SK-N-SH (cell line): ENCODE results near the gene TEK. TPM values are rescaled to one million over a fixed set of nuclear protein-coding genes. Genes with fewer than 3 reads are reported as not detected.

Source experiments
- CTCF ChIA-PET: fragments of 300-600, 350-600 bp; formaldehyde crosslinking; extraction: SDS; loops from one replicate; lab custom pipeline; 2021; lab: Yijun Ruan, JAX
- POLR2A ChIA-PET: fragments of 350-600 bp; sonication (Branson Sonifier 250); formaldehyde crosslinking; extraction: SDS; loops from one replicate; lab custom pipeline; 2020; ENCODE audit warnings: antibody characterized with exemption, inconsistent platforms; lab: Yijun Ruan, JAX
- DNase-seq: peaks from one replicate; pipeline ENCODE4 v3.0.0; 2012
- H2AFZ ChIP-seq: fragments of 200-600 bp; sonication (generic); 2 replicates; pipeline ENCODE4 v1.8.1; 2016; ENCODE audit warnings: antibody characterized with exemption, mild to moderate bottlenecking, low read depth
- H3F3A ChIP-seq: fragments of 200-600 bp; sonication (generic); replicated peaks from 2 replicates; pipeline ENCODE3; 2016; ENCODE audit warnings: antibody characterized with exemption, mild to moderate bottlenecking; ENCODE audit not compliant: insufficient read depth
- H3K27ac ChIP-seq, 2 experiments: fragments of 200-500 bp in 1 of 2; fragments of 200-600 bp in 1 of 2; sonication (Bioruptor generic) in 1 of 2; sonication (generic), shearing (Covaris generic) in 1 of 2; 2 replicates each; pipeline versions ENCODE4 v1.5.1 to v1.6.1; 2014 to 2016; ENCODE audit warnings: low read depth in 2 of 2, inconsistent platforms in 1 of 2, low read length in 1 of 2, mild to moderate bottlenecking in 1 of 2, mixed read lengths in 1 of 2
- H3K27me3 ChIP-seq: fragments of 200-600 bp; sonication (generic), shearing (Covaris generic); 2 replicates; pipeline ENCODE4 v1.6.1; 2016; ENCODE audit warnings: mixed run types; ENCODE audit not compliant: insufficient read depth
- H3K36me3 ChIP-seq, 2 experiments: fragments of 200-500 bp in 1 of 2; fragments of 200-600 bp in 1 of 2; sonication (Bioruptor generic) in 1 of 2; sonication (generic) in 1 of 2; replicated peaks in 1 of 2; 2 replicates each; pipeline versions ENCODE3 to v1.5.1; 2014 to 2016; ENCODE audit warnings: low read length in 1 of 2, mild to moderate bottlenecking in 1 of 2; ENCODE audit not compliant: insufficient read depth in 2 of 2, control insufficient read depth in 1 of 2
- H3K4me1 ChIP-seq, 2 experiments: fragments of 200-500 bp in 1 of 2; fragments of 200-600 bp in 1 of 2; sonication (Bioruptor generic) in 1 of 2; sonication (generic), shearing (Covaris generic) in 1 of 2; 2 replicates each; pipeline versions ENCODE4 v1.5.1 to v1.6.1; 2014 to 2016; ENCODE audit warnings: low read depth in 1 of 2, low read length in 1 of 2, mixed run types in 1 of 2; ENCODE audit not compliant: insufficient read depth in 2 of 2, control insufficient read depth in 1 of 2
- H3K4me2 ChIP-seq: fragments of 200-600 bp; sonication (generic), shearing (Covaris generic); 2 replicates; pipeline ENCODE4 v1.6.1; 2017; ENCODE audit warnings: mixed run types
- H3K4me3 ChIP-seq, 2 experiments: fragments of 200-500 bp in 1 of 2; fragments of 200-600 bp in 1 of 2; sonication (Bioruptor generic) in 1 of 2; sonication (generic), shearing (Covaris generic) in 1 of 2; 2 replicates each; pipeline versions ENCODE4 v1.5.1 to v1.8.1; 2014 to 2016; ENCODE audit warnings: low read depth in 2 of 2, inconsistent platforms in 1 of 2, low read length in 1 of 2, mild to moderate bottlenecking in 1 of 2, mixed read lengths in 1 of 2, moderate library complexity in 1 of 2
- H3K79me2 ChIP-seq: fragments of 200-600 bp; sonication (generic); 2 replicates; pipeline ENCODE4 v1.8.1; 2017; ENCODE audit warnings: mild to moderate bottlenecking; ENCODE audit not compliant: insufficient read depth
- H3K9ac ChIP-seq: fragments of 200-600 bp; sonication (generic); 2 replicates; pipeline ENCODE4 v1.6.1; 2017; ENCODE audit warnings: mixed run types
- H3K9me2 ChIP-seq: fragments of 200-600 bp; sonication (generic); 2 replicates; pipeline ENCODE4 v1.6.1; 2017; ENCODE audit warnings: mixed run types
- H3K9me3 ChIP-seq: fragments of 200-600 bp; sonication (generic); 2 replicates; pipeline ENCODE4 v1.6.1; 2017; ENCODE audit warnings: mixed run types, mild to moderate bottlenecking, moderate library complexity
- H4K20me1 ChIP-seq: fragments of 200-600 bp; sonication (generic); 2 replicates; pipeline ENCODE4 v1.6.1; 2017; ENCODE audit warnings: mild to moderate bottlenecking, mixed run types; ENCODE audit not compliant: insufficient read depth
- CHD2 ChIP-seq: fragments of 150-350 bp; IDR thresholded peaks from 2 replicates; pipeline ENCODE4 v1.6.1; 2018; ENCODE audit warnings: low read length; ENCODE audit not compliant: partially characterized antibody
- EZH2phosphoT487 ChIP-seq: fragments of 200-600 bp; sonication (generic); IDR thresholded peaks from 2 replicates; pipeline ENCODE4 v1.6.1; 2017; ENCODE audit warnings: low read depth, mixed run types, mild to moderate bottlenecking, antibody characterized with exemption, moderate library complexity, borderline replicate concordance
- FOXJ3 ChIP-seq: sonication (generic); formaldehyde crosslinking; IDR thresholded peaks from 2 replicates; pipeline ENCODE4 v1.5.1; 2020; ENCODE audit warnings: mild to moderate bottlenecking, missing genetic modification reagents
- MAX ChIP-seq: IDR thresholded peaks from 2 replicates; pipeline ENCODE4 v1.4.0; 2012; ENCODE audit warnings: low read depth
- NFIC ChIP-seq: IDR thresholded peaks from 2 replicates; pipeline ENCODE4 v1.4.0; 2012; ENCODE audit warnings: borderline replicate concordance
- RAD21 ChIP-seq: IDR thresholded peaks from 2 replicates; pipeline ENCODE4 v1.6.1; 2012; ENCODE audit warnings: mild to moderate bottlenecking, low read length
- REST ChIP-seq: IDR thresholded peaks from 2 replicates; pipeline ENCODE4 v1.6.1; 2012; ENCODE audit warnings: mild to moderate bottlenecking, low read depth, low read length, moderate library complexity
- YY1 ChIP-seq: IDR thresholded peaks from 2 replicates; pipeline ENCODE4 v1.4.0; 2012; ENCODE audit warnings: low read depth, mild to moderate bottlenecking
- WGBS: methylation state at CpG from one replicate; pipeline ENCODE4 v1.1.6; 2017; ENCODE audit warnings: low lambda C conversion rate; 5-methylcytosine and 5-hydroxymethylcytosine counted together
- polyA plus RNA-seq, 3 experiments: library from polyadenylated mRNA; depleted of rRNA; stranded (reverse); fragments of >200 nt; gene quantifications; 2 replicates each; pipeline ENCODE4 v1.2.3, GENCODE V29; 2012

Gene TEK
- polyA plus RNA-seq, 1 of the 3 experiments (the other 2 are of a cell fraction), result 0.03 TPM

GRCh38 chr9:27151693-27152404 lies 42.8 kb downstream of the TEK start:
- CTCF ChIA-PET, result no interaction called here
- Histone ChIP-seq H3K27ac (no peak overlapping the region; a peak in 1 of 4 replicates), H3K79me2 (no peaks in the 10 kb centered on the region), H3K36me3 (no peaks in the 10 kb centered on the region), H2AFZ (no peak overlapping the region; the same call in 1 of the 2 replicates), H3K9ac (no peak overlapping the region), H4K20me1 (no peaks in the 10 kb centered on the region), H3K9me3 (no peaks in the 10 kb centered on the region), H3F3A (peaks cover 10% of the 10 kb centered on the region), H3K4me2 (no peak overlapping the region), H3K4me1 (peaks cover 0 to 11% of the 10 kb centered on the region in 2 experiments; a peak in 1 of 4 replicates), H3K27me3 (no peaks in the 10 kb centered on the region), H3K4me3 (no peak overlapping the region), H3K9me2 (no peaks in the 10 kb centered on the region)
- 71% methylated on average over 8 of the region's 8 CpGs for WGBS
- POLR2A ChIA-PET, result no interaction called here
- TF ChIP-seq YY1 (no peak), NFIC (peak; percentile 58; the same call in 1 of the 2 replicates)
- no peak for DNase-seq

GRCh38 chr9:27152405-27152718 lies 43.3 kb downstream of the TEK start:
- ChIA-PET POLR2A (no interaction called here), CTCF (no interaction called here)
- Histone ChIP-seq H3K79me2 (no peaks in the 10 kb centered on the region), H3F3A (peaks cover 10% of the 10 kb centered on the region), H3K27ac (no peak overlapping the region), H3K9ac (no peak overlapping the region), H4K20me1 (no peaks in the 10 kb centered on the region), H3K4me1 (peaks cover 0 to 11% of the 10 kb centered on the region in 2 experiments; a peak in 1 of 4 replicates), H3K4me2 (no peak overlapping the region), H3K36me3 (no peaks in the 10 kb centered on the region), H3K4me3 (no peak overlapping the region), H3K9me3 (no peaks in the 10 kb centered on the region), H3K27me3 (no peaks in the 10 kb centered on the region), H2AFZ (no peak overlapping the region), H3K9me2 (no peaks in the 10 kb centered on the region)
- WGBS, result 64% methylated on average over 2 of the region's 2 CpGs
- TF ChIP-seq CHD2, result no peak
- no peak for TF ChIP-seq RAD21
- TF ChIP-seq MAX, result no peak
- TF ChIP-seq FOXJ3, result no peak
- no peak for TF ChIP-seq EZH2phosphoT487
- TF ChIP-seq REST, result no peak
- DNase-seq, result no peak
